Adrenal gland (tissue), 5 donors: Measurements from ENCODE around the gene PATJ.

ENCODE experiments used
- CTCF ChIP-seq, 6 experiments: fragments of 450-650 bp in 4 of 6; fragments of 200-600 bp in 2 of 6; sonication (generic) in 1 of 6; IDR thresholded peaks; 1 replicate in 5 of 6; 2 replicates in 1 of 6; pipeline versions ENCODE4 v1.5.1 to v1.8.0; 2016 to 2021; ENCODE audit warnings: antibody characterized with exemption in 6 of 6, mild to moderate bottlenecking in 2 of 6, moderate library complexity in 1 of 6
- POLR2A ChIP-seq, 2 donors: fragments of 450-650 bp; IDR thresholded peaks; one replicate each; pipeline ENCODE4 v1.6.1; 2017; ENCODE audit warnings: antibody characterized with exemption in 2 of 2, mild to moderate bottlenecking in 2 of 2, moderate library complexity in 1 of 2
- donor health status: DM: no; HTN: no; CAD: no.

GRCh38 chr1:62208087-62208486 lies 465.8 kb downstream of the PATJ start:
- no peak for TF ChIP-seq CTCF (IDR thresholded peaks at IDR 0.05)
- no peak for TF ChIP-seq POLR2A (IDR thresholded peaks at IDR 0.05)
